ENCODE measurements around the gene GPT2.
A peak's percentile ranks its signal among the peaks of the same experiment; 100 is the strongest.

Gene GPT2

DNA sequence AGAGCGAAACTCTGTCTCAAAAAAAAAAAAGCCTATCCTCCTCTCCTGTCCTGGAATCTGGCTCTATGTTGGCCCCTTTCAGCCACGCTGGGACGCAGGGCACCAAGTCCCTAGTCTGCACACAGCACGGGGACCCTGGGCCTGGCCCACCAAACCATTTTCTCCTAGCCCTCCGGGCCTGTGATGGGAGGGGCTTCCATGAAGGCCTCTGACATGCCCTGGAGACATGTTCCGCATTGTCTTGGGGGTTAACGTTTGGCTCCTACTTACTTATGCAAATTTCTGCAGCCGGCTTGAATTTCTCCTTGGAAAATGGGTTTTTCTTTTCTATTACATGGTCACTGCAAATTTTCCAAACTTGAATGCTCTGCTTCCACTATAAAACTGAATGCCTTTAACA is 12.6 kb upstream of the GPT2 start:
- Histone ChIP-seq H3K27ac (ENCODE audit: low read length) (no peak overlapping the region), H3K4me3 (ENCODE audit: low read length) (no peak overlapping the region), H3K9ac (ENCODE audit: low read length) (no peak overlapping the region), H3K27me3 (ENCODE audit: control insufficient read depth, insufficient read depth, low read length) (no peaks in the 10 kb centered on the region), H3K4me1 (ENCODE audit: control insufficient read depth, low read depth, low read length) (no peaks in the 10 kb centered on the region), H3K9me3 (ENCODE audit: control insufficient read depth, low read depth, low read length) (no peaks in the 10 kb centered on the region), H3K36me3 (ENCODE audit: control insufficient read depth, low read depth, low read length) (no peaks in the 10 kb centered on the region)

GRCh38 chr16:46873201-46873600 is 11.0 kb upstream of the GPT2 start:
- Histone ChIP-seq H3K9ac (ENCODE audit: low read length) (no peak overlapping the region), H3K9me3 (ENCODE audit: control insufficient read depth, low read depth, low read length) (no peaks in the 10 kb centered on the region), H3K36me3 (ENCODE audit: control insufficient read depth, low read depth, low read length) (no peaks in the 10 kb centered on the region), H3K27ac (ENCODE audit: low read length) (no peak overlapping the region), H3K27me3 (ENCODE audit: control insufficient read depth, insufficient read depth, low read length) (no peaks in the 10 kb centered on the region), H3K4me3 (ENCODE audit: low read length) (no peak overlapping the region), H3K4me1 (ENCODE audit: control insufficient read depth, low read depth, low read length) (no peaks in the 10 kb centered on the region)

- no peaks in the 10 kb centered on the region for H3K9me3 ChIP-seq (ENCODE audit: control insufficient read depth, low read depth, low read length)
- no peak overlapping the region for H3K4me3 ChIP-seq (ENCODE audit: low read length)
- H3K9ac ChIP-seq (ENCODE audit: low read length), result no peak overlapping the region
- no peak overlapping the region for H3K27ac ChIP-seq (ENCODE audit: low read length)
- H3K27me3 ChIP-seq (ENCODE audit: control insufficient read depth, insufficient read depth, low read length), result no peaks in the 10 kb centered on the region
- H3K36me3 ChIP-seq (ENCODE audit: control insufficient read depth, low read depth, low read length), result no peaks in the 10 kb centered on the region
- no peaks in the 10 kb centered on the region for H3K4me1 ChIP-seq (ENCODE audit: control insufficient read depth, low read depth, low read length)
Measured at GRCh38 chr16:46875243-46875642, 8.9 kb upstream of the GPT2 start.

GRCh38 chr16:46882304-46882939 is 1.7 kb upstream of the GPT2 start:
- H3K27me3 ChIP-seq (ENCODE audit: control insufficient read depth, insufficient read depth, low read length), result peaks cover 14% of the 10 kb centered on the region
- H3K4me1 ChIP-seq (ENCODE audit: control insufficient read depth, low read depth, low read length), result peaks cover 27% of the 10 kb centered on the region
- no peak overlapping the region for H3K9ac ChIP-seq (ENCODE audit: low read length)
- no peak overlapping the region for H3K4me3 ChIP-seq (ENCODE audit: low read length)
- H3K9me3 ChIP-seq (ENCODE audit: control insufficient read depth, low read depth, low read length), result no peaks in the 10 kb centered on the region
- H3K36me3 ChIP-seq (ENCODE audit: control insufficient read depth, low read depth, low read length), result no peaks in the 10 kb centered on the region
- H3K27ac ChIP-seq (ENCODE audit: low read length), result no peak overlapping the region

GRCh38 chr16:46882940-46883307 is 1.2 kb upstream of the GPT2 start:
- Histone ChIP-seq H3K4me1 (ENCODE audit: control insufficient read depth, low read depth, low read length) (peaks cover 27% of the 10 kb centered on the region), H3K27ac (ENCODE audit: low read length) (no peak overlapping the region), H3K36me3 (ENCODE audit: control insufficient read depth, low read depth, low read length) (peaks cover 4% of the 10 kb centered on the region), H3K4me3 (ENCODE audit: low read length) (peak overlapping the region; percentile 83), H3K9ac (ENCODE audit: low read length) (peak overlapping the region; percentile 93), H3K27me3 (ENCODE audit: control insufficient read depth, insufficient read depth, low read length) (peaks cover 14% of the 10 kb centered on the region), H3K9me3 (ENCODE audit: control insufficient read depth, low read depth, low read length) (no peaks in the 10 kb centered on the region)

GRCh38 chr16:46883353-46883689 is 841 bp upstream of the GPT2 start:
- Histone ChIP-seq H3K9me3 (ENCODE audit: control insufficient read depth, low read depth, low read length) (no peaks in the 10 kb centered on the region), H3K36me3 (ENCODE audit: control insufficient read depth, low read depth, low read length) (peaks cover 6% of the 10 kb centered on the region), H3K9ac (ENCODE audit: low read length) (peak overlapping the region; percentile 93), H3K4me3 (ENCODE audit: low read length) (peak overlapping the region; percentile 83), H3K27me3 (ENCODE audit: control insufficient read depth, insufficient read depth, low read length) (peaks cover 14% of the 10 kb centered on the region), H3K27ac (ENCODE audit: low read length) (peak overlapping the region; percentile 35), H3K4me1 (ENCODE audit: control insufficient read depth, low read depth, low read length) (peaks cover 27% of the 10 kb centered on the region)

DNA sequence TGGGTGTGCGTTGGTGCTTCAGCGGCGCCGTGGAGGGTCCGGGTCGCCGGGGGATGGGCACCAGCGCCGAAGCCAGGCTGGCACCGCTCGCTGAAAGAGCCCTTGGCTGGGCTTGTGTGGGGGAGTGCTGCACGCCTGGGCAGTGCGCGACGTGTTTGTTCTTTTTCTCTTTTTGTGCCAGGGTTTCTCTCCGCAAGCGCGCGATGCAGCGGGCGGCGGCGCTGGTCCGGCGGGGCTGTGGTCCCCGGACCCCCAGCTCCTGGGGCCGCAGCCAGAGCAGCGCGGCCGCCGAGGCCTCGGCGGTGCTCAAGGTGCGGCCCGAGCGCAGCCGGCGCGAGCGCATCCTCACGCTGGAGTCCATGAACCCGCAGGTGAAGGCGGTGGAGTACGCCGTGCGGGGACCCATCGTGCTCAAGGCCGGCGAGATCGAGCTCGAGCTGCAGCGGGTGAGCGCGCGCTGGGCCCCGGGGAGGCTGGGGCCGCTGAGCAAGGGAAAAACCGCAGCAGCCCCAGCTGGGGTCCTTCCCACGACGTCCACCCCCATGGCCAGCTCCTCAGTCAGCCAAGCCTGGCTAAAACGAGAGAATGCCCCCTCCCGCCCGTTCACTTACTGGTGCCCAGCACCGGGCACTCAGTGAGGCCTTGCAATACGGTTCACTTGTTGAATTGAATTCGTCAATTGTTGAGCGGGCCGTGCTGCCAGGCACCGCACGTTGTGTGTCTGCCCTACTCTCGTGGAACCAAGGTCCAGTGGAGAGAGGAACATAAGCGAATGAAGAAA is 541 bp downstream of the GPT2 start:
- peak overlapping the region; percentile 73 for H3K4me3 ChIP-seq (ENCODE audit: low read length)
- no peak overlapping the region for H3K27ac ChIP-seq (ENCODE audit: low read length)
- peaks cover 27% of the 10 kb centered on the region for H3K4me1 ChIP-seq (ENCODE audit: control insufficient read depth, low read depth, low read length)
- peaks cover 14% of the 10 kb centered on the region for H3K27me3 ChIP-seq (ENCODE audit: control insufficient read depth, insufficient read depth, low read length)
- peaks cover 6% of the 10 kb centered on the region for H3K36me3 ChIP-seq (ENCODE audit: control insufficient read depth, low read depth, low read length)
- no peaks in the 10 kb centered on the region for H3K9me3 ChIP-seq (ENCODE audit: control insufficient read depth, low read depth, low read length)
- peak overlapping the region; percentile 81 for H3K9ac ChIP-seq (ENCODE audit: low read length)

- Histone ChIP-seq H3K4me3 (ENCODE audit: low read length) (peak overlapping the region; percentile 73), H3K9ac (ENCODE audit: low read length) (peak overlapping the region; percentile 9)
Measured at GRCh38 chr16:46885960-46886763, 2.0 kb downstream of the GPT2 start.

GRCh38 chr16:46886764-46887523 is 2.8 kb downstream of the GPT2 start:
- H3K27me3 ChIP-seq (ENCODE audit: control insufficient read depth, insufficient read depth, low read length), result peaks cover 14% of the 10 kb centered on the region
- H3K27ac ChIP-seq (ENCODE audit: low read length), result no peak overlapping the region
- no peak overlapping the region for H3K9ac ChIP-seq (ENCODE audit: low read length)
- H3K36me3 ChIP-seq (ENCODE audit: control insufficient read depth, low read depth, low read length), result peaks cover 12% of the 10 kb centered on the region
- H3K9me3 ChIP-seq (ENCODE audit: control insufficient read depth, low read depth, low read length), result no peaks in the 10 kb centered on the region
- no peak overlapping the region for H3K4me3 ChIP-seq (ENCODE audit: low read length)
- H3K4me1 ChIP-seq (ENCODE audit: control insufficient read depth, low read depth, low read length), result peaks cover 27% of the 10 kb centered on the region

More at GRCh38 chr16:46885960-46886763, 2.0 kb downstream of the GPT2 start:
- no peaks in the 10 kb centered on the region for H3K9me3 ChIP-seq (ENCODE audit: control insufficient read depth, low read depth, low read length)
- H3K4me1 ChIP-seq (ENCODE audit: control insufficient read depth, low read depth, low read length), result peaks cover 27% of the 10 kb centered on the region
- H3K36me3 ChIP-seq (ENCODE audit: control insufficient read depth, low read depth, low read length), result peaks cover 12% of the 10 kb centered on the region
- H3K27ac ChIP-seq (ENCODE audit: low read length), result no peak overlapping the region
- H3K27me3 ChIP-seq (ENCODE audit: control insufficient read depth, insufficient read depth, low read length), result peaks cover 14% of the 10 kb centered on the region

DNA sequence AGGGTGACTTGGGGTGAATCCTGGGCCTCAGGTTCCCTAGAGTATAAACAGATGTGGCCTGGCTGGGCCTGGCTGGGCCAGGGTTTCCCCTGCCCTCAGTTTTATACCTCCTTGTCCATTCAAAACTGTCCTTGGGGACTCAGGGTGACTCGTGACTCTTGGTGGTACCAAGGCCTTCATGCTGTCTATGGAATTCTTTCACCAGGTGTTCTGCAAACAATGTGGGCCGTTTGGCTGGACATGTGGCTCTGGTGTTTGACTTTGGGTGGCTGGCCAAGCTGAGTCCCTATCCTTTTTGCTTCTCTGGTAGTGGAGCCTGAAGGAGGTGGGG is 3.3 kb downstream of the GPT2 start:
- Histone ChIP-seq H3K27me3 (ENCODE audit: control insufficient read depth, insufficient read depth, low read length) (peaks cover 10% of the 10 kb centered on the region), H3K4me1 (ENCODE audit: control insufficient read depth, low read depth, low read length) (peaks cover 23% of the 10 kb centered on the region), H3K36me3 (ENCODE audit: control insufficient read depth, low read depth, low read length) (peaks cover 14% of the 10 kb centered on the region), H3K27ac (ENCODE audit: low read length) (no peak overlapping the region), H3K9me3 (ENCODE audit: control insufficient read depth, low read depth, low read length) (no peaks in the 10 kb centered on the region), H3K9ac (ENCODE audit: low read length) (no peak overlapping the region), H3K4me3 (ENCODE audit: low read length) (no peak overlapping the region)

GRCh38 chr16:46889245-46889941 is 5.2 kb downstream of the GPT2 start:
- Histone ChIP-seq H3K9ac (ENCODE audit: low read length) (no peak overlapping the region), H3K27me3 (ENCODE audit: control insufficient read depth, insufficient read depth, low read length) (no peaks in the 10 kb centered on the region), H3K4me3 (ENCODE audit: low read length) (no peak overlapping the region), H3K27ac (ENCODE audit: low read length) (no peak overlapping the region), H3K4me1 (ENCODE audit: control insufficient read depth, low read depth, low read length) (peaks cover 10% of the 10 kb centered on the region), H3K36me3 (ENCODE audit: control insufficient read depth, low read depth, low read length) (peaks cover 22% of the 10 kb centered on the region), H3K9me3 (ENCODE audit: control insufficient read depth, low read depth, low read length) (no peaks in the 10 kb centered on the region)

All from iPS-18a (cell line).